ENCODE results near the gene SETBP1.

The SETBP1 gene

GRCh38 chr18:44911773-44912172, 231.1 kb downstream of the SETBP1 start:
- no peak overlapping the region for H3K4me3 ChIP-seq (ENCODE audit: low read length)
- TF ChIP-seq CTCF (conservative IDR thresholded peaks at IDR 0.05; ENCODE audit: low read depth, low read length), result no peak
- no peak for DNase-seq (ENCODE audit: low read depth)

- DNase-seq (ENCODE audit: low read depth), result no peak
- no peak for TF ChIP-seq CTCF (conservative IDR thresholded peaks at IDR 0.05; ENCODE audit: low read depth, low read length)
- no peak overlapping the region for H3K4me3 ChIP-seq (ENCODE audit: low read length)
Observed at GRCh38 chr18:44912740-44913478, 232.2 kb downstream of the SETBP1 start.

GRCh38 chr18:44914028-44914427, 233.3 kb downstream of the SETBP1 start:
- no peak for TF ChIP-seq CTCF (conservative IDR thresholded peaks at IDR 0.05; ENCODE audit: low read depth, low read length)

GRCh38 chr18:44915213-44915612, 234.5 kb downstream of the SETBP1 start:
- DNase-seq (ENCODE audit: low read depth), result no peak
- no peak overlapping the region for H3K4me3 ChIP-seq (ENCODE audit: low read length)
- TF ChIP-seq CTCF (conservative IDR thresholded peaks at IDR 0.05; ENCODE audit: low read depth, low read length), result no peak

More at GRCh38 chr18:44914028-44914427, 233.3 kb downstream of the SETBP1 start:
- no peak for DNase-seq (ENCODE audit: low read depth)
- no peak overlapping the region for H3K4me3 ChIP-seq (ENCODE audit: low read length)

- no peak overlapping the region for H3K4me3 ChIP-seq (ENCODE audit: low read length)
- DNase-seq (ENCODE audit: low read depth), result no peak
- no peak for TF ChIP-seq CTCF (conservative IDR thresholded peaks at IDR 0.05; ENCODE audit: low read depth, low read length)
Observed at GRCh38 chr18:44915661-44916060, 235.0 kb downstream of the SETBP1 start.

- no peak for DNase-seq (ENCODE audit: low read depth)
- TF ChIP-seq CTCF (conservative IDR thresholded peaks at IDR 0.05; ENCODE audit: low read depth, low read length), result no peak
- H3K4me3 ChIP-seq (ENCODE audit: low read length), result no peak overlapping the region
Observed at GRCh38 chr18:44916429-44917207, 235.9 kb downstream of the SETBP1 start.

Data from retinal pigment epithelial cell (primary cell).